ENCODE data around the gene ARL10. TPM values are rescaled to one million over a fixed set of nuclear protein-coding genes. Genes with fewer than 3 reads are reported as not detected.
A peak's percentile ranks its signal among the peaks of the same experiment; 100 is the strongest.

Gene ARL10
- total RNA-seq, 1 experiment from 2014 or later, result 0.05 TPM

DNA sequence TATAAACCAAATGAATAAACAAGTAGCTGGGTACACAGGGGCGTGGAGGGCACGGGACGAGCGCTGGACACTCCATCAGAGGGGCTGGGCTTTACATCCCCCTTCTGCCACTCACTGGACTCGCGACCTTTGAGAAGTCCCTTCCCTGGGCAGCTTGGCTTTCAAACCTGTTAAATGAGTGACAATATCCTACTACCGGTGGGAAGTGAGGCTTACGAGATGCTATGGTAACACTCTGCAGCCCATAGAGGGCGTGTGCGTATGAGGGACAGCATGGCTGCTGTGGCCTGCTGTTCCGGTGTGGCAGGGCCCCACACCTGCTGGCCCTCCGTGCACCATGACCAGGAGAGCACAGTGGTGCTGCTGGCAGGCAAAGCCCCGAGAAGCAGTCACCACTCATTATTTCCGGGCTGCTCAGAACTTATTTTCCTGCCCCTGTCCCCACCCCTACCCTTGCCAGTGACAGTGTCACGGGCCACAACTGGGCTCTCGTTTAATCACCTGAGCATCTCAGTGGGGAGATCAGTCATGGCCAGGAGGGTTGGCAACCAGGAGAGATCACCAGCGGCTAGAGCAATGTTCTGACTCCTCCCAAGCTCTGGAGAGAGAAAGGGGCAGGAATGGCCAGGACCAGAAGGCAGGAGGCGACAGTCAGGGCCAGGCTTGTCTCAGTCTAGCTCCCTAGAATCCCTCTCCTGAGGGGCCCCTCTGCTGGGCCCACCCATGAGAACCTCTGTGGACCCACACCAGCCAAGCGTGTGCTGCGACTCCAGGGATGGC lies 40.6 kb downstream of the ARL10 start:
- Histone ChIP-seq H3K79me2 (ENCODE audit: insufficient read depth, low read length) (no peaks in the 10 kb centered on the region), H3K36me3 (ENCODE audit: control insufficient read depth in 1 of 2, insufficient read depth in 2 of 2, low read length in 2 of 2) (peaks cover 0 to 5% of the 10 kb centered on the region in 2 experiments; a peak in 3 of 4 replicates), H3K27ac (ENCODE audit: low read depth, low read length) (no peak overlapping the region), H2AFZ (ENCODE audit: low read depth, low read length, poor library complexity, severe bottlenecking) (no peak overlapping the region), H3K4me3 (replicated peaks in 1 of 2; ENCODE audit: low read depth in 1 of 2, low read length in 2 of 2) (no peak overlapping the region), H3K4me1 (ENCODE audit: control insufficient read depth in 1 of 2, insufficient read depth in 2 of 2, low read length in 2 of 2) (peaks cover 9 to 21% of the 10 kb centered on the region in 2 experiments), H3K9ac (ENCODE audit: low read length) (no peak overlapping the region), H3K9me2 (ENCODE audit: insufficient read depth) (no peaks in the 10 kb centered on the region), H3K27me3 (ENCODE audit: insufficient read depth, low read length) (no peaks in the 10 kb centered on the region), H4K20me1 (ENCODE audit: insufficient read depth) (no peaks in the 10 kb centered on the region), H3K4me2 (ENCODE audit: low read length) (no peak overlapping the region), H3K9me3 (ENCODE audit: control insufficient read depth in 1 of 2, insufficient read depth in 1 of 2, low read depth in 1 of 2, low read length in 2 of 2) (no peaks in the 10 kb centered on the region)
- TF ChIP-seq POLR2A (IDR thresholded peaks at IDR 0.05; ENCODE audit: borderline replicate concordance, extremely low read depth, insufficient read depth, insufficient read length) (no peak), ZBTB33 (IDR thresholded peaks at IDR 0.05; ENCODE audit: extremely low read depth, insufficient replicate concordance, low read length) (no peak), RAD21 (IDR thresholded peaks at IDR 0.05; ENCODE audit: low read depth) (peak; percentile 18; the same call in 1 of the 2 replicates), SRF (IDR thresholded peaks at IDR 0.05; ENCODE audit: low read depth) (no peak), SIN3A (IDR thresholded peaks at IDR 0.05; ENCODE audit: low read depth) (no peak), REST (IDR thresholded peaks at IDR 0.05; ENCODE audit: low read depth) (no peak), SP1 (IDR thresholded peaks at IDR 0.05; ENCODE audit: low read depth) (no peak), ELF1 (IDR thresholded peaks at IDR 0.05; ENCODE audit: borderline replicate concordance, low read depth) (no peak)
- TF ChIP-seq, protein P1, sequence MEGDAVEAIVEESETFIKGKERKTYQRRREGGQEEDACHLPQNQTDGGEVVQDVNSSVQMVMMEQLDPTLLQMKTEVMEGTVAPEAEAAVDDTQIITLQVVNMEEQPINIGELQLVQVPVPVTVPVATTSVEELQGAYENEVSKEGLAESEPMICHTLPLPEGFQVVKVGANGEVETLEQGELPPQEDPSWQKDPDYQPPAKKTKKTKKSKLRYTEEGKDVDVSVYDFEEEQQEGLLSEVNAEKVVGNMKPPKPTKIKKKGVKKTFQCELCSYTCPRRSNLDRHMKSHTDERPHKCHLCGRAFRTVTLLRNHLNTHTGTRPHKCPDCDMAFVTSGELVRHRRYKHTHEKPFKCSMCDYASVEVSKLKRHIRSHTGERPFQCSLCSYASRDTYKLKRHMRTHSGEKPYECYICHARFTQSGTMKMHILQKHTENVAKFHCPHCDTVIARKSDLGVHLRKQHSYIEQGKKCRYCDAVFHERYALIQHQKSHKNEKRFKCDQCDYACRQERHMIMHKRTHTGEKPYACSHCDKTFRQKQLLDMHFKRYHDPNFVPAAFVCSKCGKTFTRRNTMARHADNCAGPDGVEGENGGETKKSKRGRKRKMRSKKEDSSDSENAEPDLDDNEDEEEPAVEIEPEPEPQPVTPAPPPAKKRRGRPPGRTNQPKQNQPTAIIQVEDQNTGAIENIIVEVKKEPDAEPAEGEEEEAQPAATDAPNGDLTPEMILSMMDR (IDR thresholded peaks at IDR 0.05 in 2 of 3, conservative IDR thresholded peaks at IDR 0.05 in 1 of 3; ENCODE audit: borderline replicate concordance in 1 of 3, insufficient read depth in 1 of 3, low read depth in 2 of 3, low read length in 2 of 3), result peak in 1 of 3 experiments; percentile 25; a peak in 1 of 6 replicates
- ATAC-seq, result peak; percentile 59
- ChIA-PET CTCF (no interaction called here), RAD21 (ENCODE audit: low non-redundant PET in 1 of 2, low total read pairs in 2 of 2, uncharacterized antibody in 2 of 2, unreplicated experiment in 2 of 2) (no interaction called here), POLR2A (no interaction called here)
- no peak for DNase-seq (ENCODE audit: low read depth, low spot score)
- intact Hi-C loops (cut with micrococcal nuclease), result no loop called here
- no TSS peak for BruUV-seq (replicated peaks)
